ENCODE measurements around the gene KIAA1586. TPM values are rescaled to one million over a fixed set of nuclear protein-coding genes. Genes with fewer than 3 reads are reported as not detected.
"Not testable (repeated sequence)": the region's sequence is repeated elsewhere in the genome, so short reads cannot be mapped to it uniquely, and the experiment has no call there.

KIAA1586 gene, protein sequence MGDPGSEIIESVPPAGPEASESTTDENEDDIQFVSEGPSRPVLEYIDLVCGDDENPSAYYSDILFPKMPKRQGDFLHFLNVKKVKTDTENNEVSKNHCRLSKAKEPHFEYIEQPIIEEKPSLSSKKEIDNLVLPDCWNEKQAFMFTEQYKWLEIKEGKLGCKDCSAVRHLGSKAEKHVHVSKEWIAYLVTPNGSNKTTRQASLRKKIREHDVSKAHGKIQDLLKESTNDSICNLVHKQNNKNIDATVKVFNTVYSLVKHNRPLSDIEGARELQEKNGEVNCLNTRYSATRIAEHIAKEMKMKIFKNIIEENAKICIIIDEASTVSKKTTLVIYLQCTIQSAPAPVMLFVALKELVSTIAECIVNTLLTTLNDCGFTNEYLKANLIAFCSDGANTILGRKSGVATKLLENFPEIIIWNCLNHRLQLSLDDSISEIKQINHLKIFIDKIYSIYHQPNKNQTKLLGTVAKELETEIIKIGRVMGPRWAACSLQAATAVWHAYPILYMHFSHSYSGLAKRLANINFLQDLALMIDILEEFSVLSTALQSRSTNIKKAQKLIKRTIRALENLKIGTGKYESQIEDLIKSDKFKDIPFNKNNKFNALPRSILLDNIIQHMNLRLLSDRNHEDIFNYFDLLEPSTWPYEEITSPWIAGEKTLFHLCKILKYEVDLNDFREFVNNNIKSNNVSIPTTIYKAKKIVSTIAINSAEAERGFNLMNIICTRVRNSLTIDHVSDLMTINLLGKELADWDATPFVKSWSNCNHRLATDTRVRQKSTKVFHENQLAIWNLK
- total RNA-seq: 1 to 10 TPM; 6.2 to 9.9 (median 8.7) TPM

DNA sequence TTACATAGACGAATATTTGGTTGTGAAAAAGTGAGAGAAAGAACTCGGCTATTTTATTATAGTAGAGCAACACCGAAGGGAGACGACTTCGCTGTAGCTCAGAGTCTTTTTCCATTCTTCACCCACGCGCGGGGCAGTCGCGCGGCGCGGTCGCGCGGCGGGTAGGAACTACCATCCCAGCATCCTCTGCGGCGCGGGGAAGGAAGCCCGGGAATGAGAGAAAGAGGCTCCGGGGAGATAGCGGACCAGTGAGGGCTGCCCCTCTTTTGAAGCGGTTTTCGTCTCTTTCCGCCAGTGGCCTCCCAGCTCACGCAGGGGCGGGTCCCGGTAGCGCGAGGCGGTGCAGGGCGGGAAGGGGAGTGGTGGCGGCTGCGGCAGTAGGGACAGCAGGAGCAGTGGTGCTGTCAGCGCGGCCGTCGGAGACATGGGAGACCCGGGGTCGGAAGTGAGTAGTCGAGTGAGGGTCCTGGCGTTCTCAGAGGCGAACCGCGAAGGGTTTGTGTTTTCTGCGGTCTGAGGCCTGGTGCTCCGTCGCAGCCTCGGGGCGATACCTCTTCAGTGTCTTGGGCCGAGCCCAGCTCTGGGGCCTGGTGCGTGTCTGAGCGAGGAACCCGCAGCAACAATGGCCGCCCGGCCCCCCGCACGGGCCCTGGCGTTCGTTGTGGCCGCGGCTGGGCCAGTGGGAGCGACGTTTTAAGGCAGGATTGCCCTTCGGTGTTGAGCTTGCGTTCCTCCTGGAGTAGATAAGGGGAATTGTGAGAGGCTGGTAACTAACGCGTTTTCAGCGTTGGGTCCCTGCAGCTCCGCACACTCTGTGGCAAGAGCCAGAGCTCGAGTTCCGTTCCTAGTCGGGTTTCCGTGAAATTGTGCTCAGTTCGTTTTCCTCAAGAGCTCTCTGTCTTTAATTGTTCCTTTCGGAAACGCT, at the start of gene KIAA1586:
TSS of gene KIAA1586 (plus strand) at position 362 of the 925 bp plus-strand sequence. CDS start at position 425, 63 bp downstream.
- intact Hi-C loops (cut with DNase I): loop anchor here (5.0 kb wide), 2 partner anchors 41 to 276 kb away; no protein-coding TSS in a partner anchor
- H3K4me3 ChIP-seq: peak within 1 kb of the TSS; percentile 55 to 65 (median 58)
- not testable (repeated sequence) for H3K27me3 ChIP-seq, H3K9me3 ChIP-seq
- peak; percentile 17 for TF ChIP-seq POLR2A (IDR thresholded peaks at IDR 0.05; ENCODE audit: low read depth)
- TF ChIP-seq POLR2AphosphoS5 (IDR thresholded peaks at IDR 0.05): peak; percentile 87 to 88
- 0% methylated on average over 32 of the region's 78 CpGs for WGBS
- H3K36me3 ChIP-seq: peaks cover 4 to 11% (median 9%) of the 10 kb centered on the region in 4 donors
- peaks cover 4 to 23% (median 18%) of the 10 kb centered on the region in 4 donors for H3K4me1 ChIP-seq
- peak within 1 kb of the TSS; percentile 62 to 84 (median 76) for H3K27ac ChIP-seq (replicated peaks in 1 of 4)
- peak; percentile 96 for DNase-seq (ENCODE audit: extremely low spot score)

- no peak for DNase-seq (ENCODE audit: extremely low spot score)
- no peak for TF ChIP-seq EP300 (IDR thresholded peaks at IDR 0.05)
- no peak for TF ChIP-seq POLR2A (IDR thresholded peaks at IDR 0.05; ENCODE audit: low read depth)
- TF ChIP-seq POLR2AphosphoS5 (IDR thresholded peaks at IDR 0.05): no peak
- TF ChIP-seq CTCF (IDR thresholded peaks at IDR 0.05): no peak
- Histone ChIP-seq H3K36me3 (no peaks in the 10 kb centered on the region), H3K27me3 (no peaks in the 10 kb centered on the region), H3K4me1 (no peaks in the 10 kb centered on the region), H3K27ac (replicated peaks in 1 of 4) (no peak overlapping the region), H3K4me3 (no peak overlapping the region), H3K9me3 (peaks cover 0 to 7% (median 3%) of the 10 kb centered on the region in 4 donors)
- intact Hi-C loops (cut with DNase I): no loop called here
Observed at GRCh38 chr6:56999049-56999448, 47.4 kb upstream of the KIAA1586 start.

- H3K27ac ChIP-seq (replicated peaks in 1 of 4); H3K36me3 ChIP-seq; H3K9me3 ChIP-seq; H3K4me1 ChIP-seq; H3K27me3 ChIP-seq; DNase-seq (ENCODE audit: extremely low spot score); H3K4me3 ChIP-seq; intact Hi-C loops (cut with DNase I): not testable (repeated sequence)
- 95% methylated on average over 18 of the region's 18 CpGs for WGBS
Observed at GRCh38 chr6:56999748-57000147, 46.7 kb upstream of the KIAA1586 start.

DNA sequence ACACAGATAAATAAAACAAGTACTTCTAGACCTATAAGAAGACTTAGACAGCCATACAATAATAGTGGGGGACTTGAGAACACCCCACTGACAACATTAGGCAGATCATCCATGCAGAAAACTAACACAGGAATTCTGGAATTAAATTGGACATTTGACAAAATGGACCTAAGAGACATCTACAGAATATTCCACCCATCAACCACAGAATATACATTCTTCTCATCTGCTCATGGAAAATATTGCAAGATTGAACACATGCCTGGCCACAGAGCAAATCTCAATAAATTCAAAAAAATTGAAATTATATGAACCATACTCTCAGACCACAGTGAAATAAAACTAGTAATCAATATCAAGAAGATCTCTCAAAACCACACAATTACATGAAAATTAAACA, 44.3 kb upstream of the KIAA1586 start:
- DNase-seq (ENCODE audit: extremely low spot score): no peak
- Histone ChIP-seq H3K36me3 (no peaks in the 10 kb centered on the region), H3K9me3 (peaks cover 0 to 7% (median 3%) of the 10 kb centered on the region in 4 donors), H3K27ac (replicated peaks in 1 of 4) (no peak overlapping the region), H3K4me3 (no peak overlapping the region), H3K4me1 (no peaks in the 10 kb centered on the region), H3K27me3 (no peaks in the 10 kb centered on the region)
- intact Hi-C loops (cut with DNase I): no loop called here
- TF ChIP-seq POLR2A (IDR thresholded peaks at IDR 0.05; ENCODE audit: low read depth) (no peak), POLR2AphosphoS5 (IDR thresholded peaks at IDR 0.05) (no peak), EP300 (IDR thresholded peaks at IDR 0.05) (no peak), CTCF (IDR thresholded peaks at IDR 0.05) (no peak)

DNA sequence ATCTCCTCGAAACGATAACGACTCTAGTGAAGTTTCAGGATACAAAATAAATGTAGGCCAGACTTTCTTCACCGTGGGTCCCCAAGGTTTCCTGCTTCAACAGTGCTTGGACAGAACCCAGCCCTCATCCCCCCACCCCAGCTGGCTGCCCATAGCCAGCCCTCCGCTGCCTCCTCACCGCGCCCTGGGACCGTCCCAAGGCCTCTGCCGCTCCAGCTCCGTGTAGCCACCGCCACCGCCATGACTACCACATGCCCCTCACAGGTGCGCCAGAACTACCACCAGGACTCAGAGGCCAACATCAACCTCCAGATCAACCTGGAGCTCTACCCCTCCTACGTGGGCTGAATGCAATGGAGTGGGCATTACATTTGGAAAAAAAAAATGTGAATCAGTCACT, 42.2 kb upstream of the KIAA1586 start:
- intact Hi-C loops (cut with DNase I): no loop called here
- Histone ChIP-seq H3K9me3 (peaks cover 0 to 2% (median 0%) of the 10 kb centered on the region in 4 donors), H3K27me3 (no peaks in the 10 kb centered on the region), H3K4me3 (no peak overlapping the region), H3K36me3 (no peaks in the 10 kb centered on the region), H3K27ac (replicated peaks in 1 of 4) (no peak overlapping the region), H3K4me1 (no peaks in the 10 kb centered on the region)
- TF ChIP-seq CTCF (IDR thresholded peaks at IDR 0.05) (no peak), POLR2AphosphoS5 (IDR thresholded peaks at IDR 0.05) (no peak), POLR2A (IDR thresholded peaks at IDR 0.05; ENCODE audit: low read depth) (no peak), EP300 (IDR thresholded peaks at IDR 0.05) (no peak)
- WGBS: 97% methylated on average over 14 of the region's 14 CpGs
- DNase-seq (ENCODE audit: extremely low spot score): no peak

Measured in esophagus muscularis mucosa (tissue), 4 donors.